Activated naive CD8-positive, alpha-beta T cell (primary cell): ENCODE data around the gene CAP1.
A peak's percentile ranks its signal among the peaks of the same experiment; 100 is the strongest.
"Not testable (repeated sequence)": the region's sequence is repeated elsewhere in the genome, so short reads cannot be mapped to it uniquely, and the experiment has no call there.

ENCODE experiments used
- H3K27ac Mint-ChIP-seq: one replicate; pipeline ENCODE4 v1.8.0; 2021; ENCODE audit warnings: mixed read lengths
- H3K27me3 Mint-ChIP-seq: one replicate; pipeline ENCODE4 v1.8.0; 2021; ENCODE audit warnings: mixed read lengths
- H3K36me3 Mint-ChIP-seq: one replicate; pipeline ENCODE4 v1.8.0; 2021; ENCODE audit warnings: mixed read lengths
- H3K4me1 Mint-ChIP-seq: one replicate; pipeline ENCODE4 v1.8.0; 2021; ENCODE audit warnings: low read depth, mixed read lengths
- H3K4me3 Mint-ChIP-seq: one replicate; pipeline ENCODE4 v1.8.0; 2021; ENCODE audit warnings: mild to moderate bottlenecking, mixed read lengths
- H3K9me3 Mint-ChIP-seq: one replicate; pipeline ENCODE4 v1.8.0; 2021; ENCODE audit warnings: low read depth, mixed read lengths

CAP1 gene

GRCh38 chr1:40059960-40060750 lies 19.6 kb downstream of the CAP1 start:
- peaks cover 93% of the 10 kb centered on the region for H3K4me1 Mint-ChIP-seq
- H3K4me3 Mint-ChIP-seq: peak overlapping the region; percentile 81
- H3K9me3 Mint-ChIP-seq: no peaks in the 10 kb centered on the region
- H3K27me3 Mint-ChIP-seq: no peaks in the 10 kb centered on the region
- H3K36me3 Mint-ChIP-seq: peaks cover 33% of the 10 kb centered on the region
- H3K27ac Mint-ChIP-seq: peak overlapping the region; percentile 94

- Mint-ChIP-seq H3K27me3 (no peaks in the 10 kb centered on the region), H3K4me3 (peak overlapping the region; percentile 39), H3K27ac (peak overlapping the region; percentile 86), H3K9me3 (no peaks in the 10 kb centered on the region), H3K4me1 (peaks cover 68% of the 10 kb centered on the region), H3K36me3 (peaks cover 40% of the 10 kb centered on the region)
Observed at GRCh38 chr1:40064797-40065499, 24.4 kb downstream of the CAP1 start.

GRCh38 chr1:40067023-40067422 lies 26.5 kb downstream of the CAP1 start:
- H3K27ac Mint-ChIP-seq: peak overlapping the region; percentile 95
- peaks cover 48% of the 10 kb centered on the region for H3K4me1 Mint-ChIP-seq
- H3K36me3 Mint-ChIP-seq: peaks cover 36% of the 10 kb centered on the region
- H3K9me3 Mint-ChIP-seq: no peaks in the 10 kb centered on the region
- peak overlapping the region; percentile 25 for H3K4me3 Mint-ChIP-seq
- no peaks in the 10 kb centered on the region for H3K27me3 Mint-ChIP-seq

DNA sequence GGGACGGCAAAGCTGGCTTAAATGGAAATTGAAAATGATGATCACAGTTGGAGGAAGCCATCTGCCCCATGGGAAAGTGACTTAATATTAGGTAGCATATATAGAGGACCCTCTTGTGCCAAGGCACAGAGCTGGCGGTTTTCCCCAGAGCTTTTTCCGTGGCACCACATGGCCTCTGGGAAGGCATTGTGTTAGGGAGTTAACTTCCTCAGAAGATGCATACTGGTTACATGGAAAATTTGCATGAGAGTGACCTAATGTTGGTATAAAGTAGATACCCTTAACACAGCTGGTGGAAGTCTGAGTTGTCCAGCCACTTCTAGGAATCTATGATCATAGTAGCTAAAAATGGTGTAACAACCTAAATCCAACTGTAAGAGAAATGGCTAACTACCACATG lies 27.3 kb downstream of the CAP1 start:
- H3K27ac Mint-ChIP-seq: peak overlapping the region; percentile 71
- no peaks in the 10 kb centered on the region for H3K9me3 Mint-ChIP-seq
- H3K27me3 Mint-ChIP-seq: no peaks in the 10 kb centered on the region
- peaks cover 34% of the 10 kb centered on the region for H3K36me3 Mint-ChIP-seq
- H3K4me3 Mint-ChIP-seq: no peak overlapping the region
- H3K4me1 Mint-ChIP-seq: peaks cover 44% of the 10 kb centered on the region

DNA sequence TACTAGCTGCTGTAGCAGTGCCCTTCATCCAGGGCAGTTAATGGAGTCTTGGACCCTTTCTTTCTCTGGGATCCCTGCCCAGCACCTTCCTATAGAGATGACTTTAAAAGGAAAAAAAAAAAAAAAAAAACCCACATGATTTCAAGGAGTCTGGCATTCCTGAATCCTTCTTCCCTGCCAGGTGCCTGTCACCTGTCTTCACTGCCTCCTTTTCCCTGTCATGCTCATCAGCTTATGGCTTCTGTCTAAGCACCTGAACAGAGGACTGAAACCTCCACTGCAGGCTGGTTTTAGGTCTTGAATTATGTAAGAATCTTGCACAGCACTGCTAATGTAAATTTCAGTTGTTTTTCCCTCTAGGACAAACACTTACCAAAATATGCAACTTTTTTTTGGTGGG lies 31.6 kb downstream of the CAP1 start:
- H3K27ac Mint-ChIP-seq: peak overlapping the region; percentile 61
- H3K36me3 Mint-ChIP-seq: peaks cover 10% of the 10 kb centered on the region
- no peaks in the 10 kb centered on the region for H3K27me3 Mint-ChIP-seq
- no peaks in the 10 kb centered on the region for H3K9me3 Mint-ChIP-seq
- peaks cover 21% of the 10 kb centered on the region for H3K4me1 Mint-ChIP-seq
- no peak overlapping the region for H3K4me3 Mint-ChIP-seq

GRCh38 chr1:40073062-40073461 lies 32.5 kb downstream of the CAP1 start:
- Mint-ChIP-seq H3K36me3 (peaks cover 5% of the 10 kb centered on the region), H3K4me1 (peaks cover 16% of the 10 kb centered on the region), H3K9me3 (no peaks in the 10 kb centered on the region), H3K4me3 (no peak overlapping the region), H3K27me3 (no peaks in the 10 kb centered on the region), H3K27ac (peak overlapping the region; percentile 61)

DNA sequence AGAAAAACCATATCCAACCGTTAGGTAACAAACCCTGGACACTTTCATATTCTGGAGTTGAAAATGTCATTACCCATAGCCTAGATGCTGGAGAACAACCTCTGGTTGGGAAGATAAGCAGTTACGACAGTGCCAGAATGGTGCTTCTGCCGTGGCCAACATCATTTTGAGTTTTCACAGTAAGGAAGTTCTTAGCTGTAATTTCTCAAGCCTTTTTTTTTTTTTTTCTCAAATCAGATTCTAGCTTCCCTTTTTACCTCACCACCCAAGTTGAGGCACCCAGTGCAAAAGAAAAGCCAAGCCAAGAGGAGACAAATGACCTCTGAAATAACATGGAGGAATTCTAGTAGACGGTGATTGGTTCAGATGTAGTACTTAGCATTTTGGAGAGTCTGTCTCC lies 34.7 kb downstream of the CAP1 start:
- H3K9me3 Mint-ChIP-seq: no peaks in the 10 kb centered on the region
- H3K27me3 Mint-ChIP-seq: no peaks in the 10 kb centered on the region
- peak overlapping the region; percentile 22 for H3K27ac Mint-ChIP-seq
- peaks cover 22% of the 10 kb centered on the region for H3K4me1 Mint-ChIP-seq
- H3K4me3 Mint-ChIP-seq: no peak overlapping the region
- H3K36me3 Mint-ChIP-seq: peaks cover 5% of the 10 kb centered on the region

DNA sequence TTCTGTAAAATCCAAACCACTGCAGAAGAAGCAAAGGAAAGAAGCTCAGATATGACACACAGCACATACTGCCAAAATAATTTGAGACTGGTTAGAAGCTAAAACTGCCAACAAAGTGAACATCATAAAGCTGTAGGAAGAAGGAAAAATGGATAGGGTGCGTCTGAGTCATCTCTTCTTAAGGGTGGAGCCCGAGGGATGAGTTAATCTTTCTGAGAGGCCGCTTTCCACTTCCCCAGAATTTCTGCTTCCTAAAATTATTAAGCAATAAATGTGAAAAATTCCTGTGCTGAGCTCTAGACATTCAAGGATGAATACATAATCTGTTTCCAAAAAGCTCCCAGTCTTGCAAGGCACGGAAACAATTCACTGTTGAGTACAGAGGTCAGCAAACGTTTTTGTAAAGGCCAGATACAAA lies 36.4 kb downstream of the CAP1 start:
- Mint-ChIP-seq H3K36me3 (peaks cover 2% of the 10 kb centered on the region), H3K4me3 (no peak overlapping the region), H3K27ac (peak overlapping the region; percentile 50), H3K4me1 (peaks cover 22% of the 10 kb centered on the region), H3K27me3 (no peaks in the 10 kb centered on the region), H3K9me3 (no peaks in the 10 kb centered on the region)

DNA sequence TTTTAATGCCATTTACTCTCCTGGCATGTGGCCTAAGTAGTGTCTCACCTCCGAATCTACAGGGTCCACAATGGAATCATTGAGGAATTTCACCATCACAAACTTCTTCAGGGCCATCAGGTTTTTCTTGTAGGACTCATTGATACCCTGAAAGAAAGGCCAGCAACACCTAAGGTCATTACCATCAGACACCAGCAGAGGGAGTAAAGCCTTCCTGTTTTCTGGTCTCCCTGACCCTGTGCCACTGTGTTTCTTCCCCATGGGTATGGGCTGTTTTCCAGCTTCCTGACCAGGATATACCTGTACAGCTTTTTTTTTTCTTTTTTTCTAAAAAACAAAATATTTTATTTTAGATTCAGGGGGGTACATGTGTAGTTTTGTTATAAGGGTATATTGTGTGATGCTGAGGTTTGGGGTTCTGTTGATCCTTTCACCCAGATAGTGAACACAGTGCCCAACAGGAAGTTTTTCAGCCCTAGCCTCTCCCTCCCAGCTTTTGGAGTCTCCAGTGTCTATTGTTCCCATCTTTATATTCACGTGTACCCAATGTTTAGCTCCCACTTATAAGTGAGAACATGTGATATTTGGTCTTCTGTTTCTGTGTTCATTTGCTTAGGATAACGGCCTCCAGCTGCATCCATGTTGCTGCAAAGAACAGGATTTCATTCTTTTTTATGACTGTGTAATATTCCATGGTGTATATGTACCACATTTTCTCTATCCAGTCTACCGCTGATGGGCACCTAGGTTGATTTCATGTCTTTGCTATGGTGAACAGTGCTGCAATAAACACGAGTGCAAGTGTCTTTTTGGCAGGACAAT lies 38.2 kb downstream of the CAP1 start:
- Mint-ChIP-seq H3K27ac (no peak overlapping the region), H3K4me1 (peaks cover 11% of the 10 kb centered on the region), H3K9me3 (no peaks in the 10 kb centered on the region), H3K4me3 (no peak overlapping the region), H3K27me3 (no peaks in the 10 kb centered on the region), H3K36me3 (peaks cover 2% of the 10 kb centered on the region)

DNA sequence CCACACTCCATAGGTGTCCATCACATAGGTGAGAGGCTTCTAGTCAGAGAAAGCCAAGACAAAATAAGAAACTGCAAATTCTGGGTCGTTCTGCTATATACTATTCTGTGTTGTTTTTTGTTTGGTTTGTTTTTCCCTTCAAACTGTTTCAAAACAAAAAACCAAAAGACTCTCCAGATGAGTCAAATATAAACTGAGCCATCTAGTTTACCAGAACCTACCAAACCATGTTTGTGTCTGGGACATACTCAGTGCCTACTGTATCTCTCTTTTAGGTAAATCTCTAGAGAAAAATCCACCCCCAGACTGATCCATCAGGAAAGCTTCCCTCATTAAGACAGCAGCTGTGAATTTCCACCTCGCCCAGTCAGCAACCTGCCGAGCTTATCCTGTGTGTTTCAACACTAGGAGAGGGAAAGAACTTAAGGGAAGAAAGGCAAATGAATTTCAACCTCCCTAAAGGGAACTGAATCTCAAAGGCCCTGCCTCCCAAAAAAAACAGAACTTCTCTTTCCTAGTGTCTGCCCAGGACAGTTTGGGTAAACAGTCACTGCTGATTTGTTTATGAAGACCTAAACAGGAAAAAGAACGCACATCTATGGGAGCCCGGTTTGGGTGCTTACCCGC lies 39.4 kb downstream of the CAP1 start:
- H3K9me3 Mint-ChIP-seq: no peaks in the 10 kb centered on the region
- H3K36me3 Mint-ChIP-seq: peaks cover 5% of the 10 kb centered on the region
- H3K4me1 Mint-ChIP-seq: peaks cover 6% of the 10 kb centered on the region
- H3K27me3 Mint-ChIP-seq: no peaks in the 10 kb centered on the region
- H3K27ac Mint-ChIP-seq: no peak overlapping the region
- no peak overlapping the region for H3K4me3 Mint-ChIP-seq

GRCh38 chr1:40081871-40082270 lies 41.3 kb downstream of the CAP1 start:
- no peaks in the 10 kb centered on the region for H3K9me3 Mint-ChIP-seq
- no peak overlapping the region for H3K4me3 Mint-ChIP-seq
- no peaks in the 10 kb centered on the region for H3K27me3 Mint-ChIP-seq
- H3K27ac Mint-ChIP-seq: no peak overlapping the region
- H3K36me3 Mint-ChIP-seq: peaks cover 5% of the 10 kb centered on the region
- H3K4me1 Mint-ChIP-seq: peaks cover 10% of the 10 kb centered on the region

- H3K36me3 Mint-ChIP-seq, H3K4me3 Mint-ChIP-seq: not testable (repeated sequence)
Observed at GRCh38 chr1:40084750-40085149, 44.2 kb downstream of the CAP1 start.

GRCh38 chr1:40090652-40091355 lies 50.3 kb downstream of the CAP1 start:
- Mint-ChIP-seq H3K27me3 (no peaks in the 10 kb centered on the region), H3K36me3 (peaks cover 6% of the 10 kb centered on the region), H3K27ac (no peak overlapping the region), H3K4me3 (no peak overlapping the region), H3K4me1 (peaks cover 22% of the 10 kb centered on the region), H3K9me3 (no peaks in the 10 kb centered on the region)

More at GRCh38 chr1:40084750-40085149, 44.2 kb downstream of the CAP1 start:
- H3K4me1 Mint-ChIP-seq, H3K27me3 Mint-ChIP-seq, H3K27ac Mint-ChIP-seq, H3K9me3 Mint-ChIP-seq: not testable (repeated sequence)

GRCh38 chr1:40092241-40092640 lies 51.7 kb downstream of the CAP1 start:
- Mint-ChIP-seq H3K9me3 (no peaks in the 10 kb centered on the region), H3K4me1 (peaks cover 34% of the 10 kb centered on the region), H3K4me3 (no peak overlapping the region), H3K36me3 (peaks cover 6% of the 10 kb centered on the region), H3K27ac (no peak overlapping the region), H3K27me3 (no peaks in the 10 kb centered on the region)
